Fibroblast of upper back skin (primary cell): ENCODE results near the gene VMP1.
A peak's percentile ranks its signal among the peaks of the same experiment; 100 is the strongest.
"Not testable (repeated sequence)": the region's sequence is repeated elsewhere in the genome, so short reads cannot be mapped to it uniquely, and the experiment has no call there.

Source experiments
- DNase-seq: peaks from one replicate; pipeline ENCODE4 v3.0.0-alpha.2; 2013

VMP1 gene

DNA sequence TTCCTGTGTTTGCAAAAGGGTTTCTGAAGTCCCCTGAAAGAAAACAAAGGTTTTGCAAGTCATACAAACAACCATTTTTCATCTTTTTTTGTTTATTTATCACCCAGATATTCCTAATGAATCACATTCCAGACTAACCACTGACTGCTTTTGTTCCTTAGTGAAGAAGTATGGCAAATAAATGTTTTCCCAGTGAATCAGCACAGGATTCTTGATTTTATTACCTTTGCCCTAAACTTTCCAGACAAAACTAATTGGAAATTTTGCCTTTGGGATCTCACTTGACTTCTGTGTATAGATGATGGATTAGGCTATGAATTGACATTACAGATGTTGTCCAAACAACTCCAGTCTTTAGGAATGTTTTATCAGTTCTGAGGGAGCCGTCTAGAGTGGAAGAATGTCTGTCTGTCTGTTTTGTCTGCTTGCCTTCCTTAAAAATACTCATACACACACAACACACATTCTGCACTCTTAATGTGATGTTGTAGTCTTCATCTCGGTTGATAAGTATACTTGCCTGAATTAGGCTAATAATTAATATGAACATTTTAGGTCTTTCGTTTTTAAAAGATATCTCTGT is 48.9 kb downstream of the VMP1 start:
- DNase-seq: peak; percentile 98

DNA sequence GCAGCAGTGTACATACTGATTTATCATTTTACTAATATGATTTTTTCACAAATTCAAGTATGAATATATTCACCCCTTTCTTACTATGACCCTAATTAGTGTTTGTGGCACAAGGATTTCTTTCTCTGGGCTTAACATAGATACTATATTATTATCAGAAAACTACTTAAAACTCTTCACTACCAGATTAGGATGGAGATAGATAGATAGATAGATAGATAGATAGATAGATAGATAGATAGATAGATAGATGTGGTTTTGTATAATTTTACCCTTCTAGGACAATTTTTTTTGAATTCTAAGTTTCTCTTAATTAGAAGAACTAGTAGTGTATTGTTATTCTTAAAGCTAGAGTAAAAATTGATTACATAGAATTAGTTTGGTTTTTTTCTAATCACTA is 49.6 kb downstream of the VMP1 start:
- DNase-seq: no peak

DNA sequence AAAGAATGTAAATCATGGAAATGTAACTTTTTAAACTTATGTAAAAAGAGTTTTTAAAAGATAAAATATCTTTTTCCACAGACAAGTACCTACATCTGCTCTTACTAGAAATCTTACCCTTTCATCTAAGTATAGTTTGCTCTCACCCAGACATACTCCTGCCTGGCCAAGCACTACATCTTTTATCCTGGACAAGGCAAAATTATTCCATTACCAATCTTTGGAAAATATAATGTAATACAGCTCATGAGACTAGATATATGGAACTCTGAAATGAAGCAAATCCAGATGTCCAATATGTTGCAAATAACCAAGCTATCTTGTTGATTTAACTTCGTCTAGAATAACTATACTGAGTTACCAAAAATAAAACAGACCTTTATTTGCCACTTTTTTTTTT is 50.0 kb downstream of the VMP1 start:
- peak; percentile 62 for DNase-seq

DNA sequence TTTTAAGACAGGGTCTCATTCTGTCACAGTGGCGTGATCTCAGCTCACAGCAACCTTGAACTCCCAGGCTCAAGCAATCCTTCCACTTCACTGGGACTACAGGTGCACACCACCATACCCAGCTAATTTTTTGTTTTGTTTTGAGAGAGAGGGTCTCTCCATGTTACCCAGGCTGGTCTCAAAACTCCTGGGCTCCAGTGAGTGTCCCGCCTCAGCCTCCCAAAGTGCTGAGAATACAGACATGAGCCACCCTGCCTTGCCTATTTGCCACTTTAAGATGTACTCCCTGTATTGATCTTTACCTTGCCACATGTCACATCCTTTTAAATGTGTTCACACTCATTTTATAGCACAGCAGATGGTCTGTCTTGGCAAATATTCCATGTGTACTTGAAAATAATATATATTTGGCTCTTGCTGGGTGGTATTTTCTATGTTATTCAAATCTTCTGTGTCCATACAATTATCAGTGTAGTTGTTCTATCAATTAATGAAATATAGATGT is 50.5 kb downstream of the VMP1 start:
- DNase-seq: no peak

DNA sequence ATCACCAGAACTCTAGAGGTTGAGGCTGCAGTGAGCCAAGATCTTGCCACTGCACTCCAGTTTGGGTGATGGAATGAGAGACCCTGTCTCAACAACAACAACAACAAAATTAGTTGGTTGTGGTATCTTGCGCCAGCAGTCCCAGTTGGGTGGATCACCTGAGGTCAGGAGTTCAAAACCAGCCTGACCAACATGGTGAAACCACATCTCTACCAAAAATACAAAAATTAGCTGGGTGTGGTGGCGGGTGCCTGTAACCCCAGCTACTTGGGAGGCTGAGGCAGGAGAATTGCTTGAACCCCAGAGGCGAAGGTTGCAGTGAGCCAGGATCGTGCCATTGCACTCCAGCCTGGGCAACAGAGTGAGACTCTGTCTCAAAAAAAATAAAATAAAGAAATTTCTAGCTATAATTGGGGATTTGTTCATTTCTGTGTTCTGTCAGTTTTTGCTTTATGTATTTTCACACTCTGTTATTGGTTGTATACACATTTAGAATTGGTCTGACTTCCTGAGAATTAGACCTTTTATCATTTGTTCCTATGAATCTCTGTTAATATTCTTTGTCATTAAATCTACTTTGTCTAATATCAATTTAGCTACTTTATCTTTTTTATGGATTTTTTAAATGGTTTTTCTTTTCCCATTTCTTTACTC is 51.7 kb downstream of the VMP1 start:
- not testable (repeated sequence) for DNase-seq

DNA sequence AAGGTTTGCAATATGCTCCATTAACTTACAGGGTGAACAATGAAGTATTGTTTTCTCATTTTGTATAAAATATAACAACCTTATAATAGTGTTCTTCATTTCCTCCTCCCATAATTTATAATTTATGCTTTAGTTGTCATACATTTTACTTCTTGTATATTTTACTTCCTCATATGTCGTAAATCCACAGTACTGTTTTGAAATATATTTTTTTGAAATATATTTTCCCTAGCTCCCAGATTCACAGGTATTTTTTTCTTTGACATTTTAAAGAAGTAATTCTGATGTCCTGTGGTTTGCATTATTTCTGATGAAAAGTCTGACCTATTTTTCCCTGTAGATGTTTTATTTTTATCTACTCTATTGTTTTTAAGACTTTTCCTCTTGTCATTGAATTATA is 52.7 kb downstream of the VMP1 start:
- no peak for DNase-seq

DNA sequence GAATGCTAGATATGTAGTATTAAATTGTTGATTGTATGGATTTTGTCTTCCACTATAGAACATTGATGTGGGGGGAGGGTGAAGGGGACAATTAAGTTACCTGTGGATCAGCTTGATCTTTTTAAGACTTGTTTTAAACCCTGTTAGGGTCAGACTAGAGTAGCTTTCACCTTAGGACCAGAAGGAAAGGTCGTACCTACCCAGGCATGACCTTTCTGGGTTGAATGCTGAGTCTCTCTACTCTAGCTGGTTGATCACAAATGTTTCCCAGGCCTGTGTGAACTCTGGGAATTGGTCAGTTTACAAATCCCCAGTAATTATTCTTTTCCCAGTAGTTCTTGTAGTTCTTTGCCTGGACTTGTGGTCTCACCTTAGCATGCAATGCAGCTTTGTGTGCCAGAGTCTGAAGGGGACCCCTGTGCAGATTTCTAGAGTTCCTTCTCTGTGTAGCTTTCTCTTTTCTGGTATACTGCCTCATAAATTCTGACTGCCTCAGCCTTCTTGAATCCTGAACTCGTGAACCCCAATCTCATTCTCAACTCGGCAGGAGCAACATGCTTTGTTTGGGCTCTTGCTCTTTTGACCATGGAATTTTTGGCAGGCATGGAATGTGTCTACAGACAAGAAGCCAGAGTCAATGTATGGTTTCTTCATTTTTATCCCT is 54.1 kb downstream of the VMP1 start:
- DNase-seq: peak; percentile 99

DNA sequence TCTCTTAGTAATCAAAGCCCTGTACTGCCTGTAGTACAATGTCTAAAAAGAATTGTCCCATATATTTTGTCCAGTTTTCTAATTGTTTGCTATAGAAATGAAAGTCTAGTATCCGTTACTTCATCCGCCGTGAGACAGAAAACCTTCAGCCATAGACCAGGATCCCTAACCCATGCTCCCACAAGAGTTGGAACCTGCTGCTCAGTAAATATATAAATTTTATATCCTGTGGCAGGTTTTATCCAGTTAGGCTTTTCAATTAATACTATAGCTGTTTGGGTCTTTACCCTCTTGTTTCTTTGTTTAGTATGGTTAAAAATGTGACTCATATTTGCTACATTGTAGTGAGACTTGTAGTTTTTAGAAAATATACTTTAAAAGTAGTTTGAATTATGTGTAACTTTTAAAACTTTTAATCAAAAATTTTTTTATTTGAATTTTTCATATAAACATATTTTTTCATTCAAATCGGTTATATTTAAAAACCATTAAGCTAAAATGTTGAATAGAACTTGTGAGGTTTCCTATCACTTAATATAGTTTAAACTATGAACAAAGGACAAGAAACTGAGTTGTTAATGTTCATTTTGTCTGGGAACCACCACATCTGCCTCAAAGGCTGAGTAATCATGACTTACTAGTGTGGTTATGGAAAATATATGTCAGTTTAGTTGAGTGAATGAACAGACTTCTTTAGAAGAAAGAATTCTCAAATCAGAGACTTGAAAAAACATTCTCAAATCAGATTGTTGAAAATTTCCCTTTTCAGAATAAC is 54.8 kb downstream of the VMP1 start:
- peak; percentile 90 for DNase-seq

DNA sequence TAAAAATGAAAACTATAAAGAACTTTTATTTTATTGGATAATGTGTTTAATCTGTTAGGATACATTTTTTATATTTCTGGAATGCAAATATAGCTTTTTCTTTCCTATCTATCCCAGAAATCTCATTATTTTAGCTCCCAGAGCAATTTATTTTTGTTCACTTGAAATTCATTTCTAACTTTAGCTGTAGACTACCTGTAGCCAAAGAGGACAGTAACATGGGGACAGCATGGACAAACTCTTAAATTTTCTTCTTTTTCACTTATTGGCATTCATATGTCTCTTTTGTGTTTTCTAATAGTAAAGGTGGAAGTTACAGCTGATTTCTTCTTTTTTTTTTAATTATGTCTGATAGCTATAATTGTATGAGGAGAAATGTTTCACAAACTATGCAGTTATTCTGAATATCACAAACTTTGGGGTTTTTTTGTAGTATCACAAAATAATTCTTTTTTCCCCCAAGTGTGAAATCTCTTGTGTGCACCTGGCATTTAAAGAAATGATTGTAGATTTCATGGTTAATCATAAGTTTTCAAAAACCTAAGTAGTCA is 55.4 kb downstream of the VMP1 start:
- no peak for DNase-seq

DNA sequence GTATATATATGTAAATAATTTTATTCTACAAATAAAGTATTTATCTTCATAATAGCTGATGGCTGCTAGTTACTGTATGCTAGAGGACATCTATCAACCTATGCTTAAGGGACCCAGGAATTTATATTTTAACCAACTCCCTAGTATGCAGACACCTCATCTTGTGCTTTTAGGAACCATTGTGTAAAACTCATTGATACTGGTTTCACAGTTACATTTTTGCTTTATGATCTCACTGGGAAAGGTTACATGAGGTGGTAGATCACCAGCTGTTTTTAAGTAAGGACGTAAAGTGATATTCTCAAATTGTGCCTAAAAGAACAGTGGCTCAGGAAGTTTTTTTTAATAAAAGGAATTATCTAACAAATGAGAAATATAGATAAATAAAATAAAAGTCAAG is 56.4 kb downstream of the VMP1 start:
- peak; percentile 93 for DNase-seq

DNA sequence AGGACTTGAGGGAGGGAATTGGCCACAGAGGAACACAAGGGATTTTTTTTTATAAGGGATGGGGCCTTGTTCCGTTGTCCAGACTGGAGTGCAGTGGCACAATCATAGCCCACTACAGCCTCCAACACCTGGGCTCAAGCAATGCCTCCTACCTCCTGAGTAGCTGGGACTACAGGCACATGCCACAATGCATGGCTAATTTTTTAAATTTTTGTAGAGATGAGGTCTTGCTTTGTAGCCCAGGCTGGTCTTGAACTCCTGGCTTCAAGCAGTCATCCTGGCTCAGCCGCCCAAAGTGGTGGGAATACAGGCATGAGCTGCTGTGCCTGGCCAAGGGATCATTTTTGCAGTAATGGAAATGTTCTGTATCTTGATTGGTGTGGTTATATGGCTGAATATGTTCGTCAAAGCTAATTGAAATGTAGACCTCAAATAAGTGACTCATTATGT is 56.9 kb downstream of the VMP1 start:
- DNase-seq: peak; percentile 85

DNA sequence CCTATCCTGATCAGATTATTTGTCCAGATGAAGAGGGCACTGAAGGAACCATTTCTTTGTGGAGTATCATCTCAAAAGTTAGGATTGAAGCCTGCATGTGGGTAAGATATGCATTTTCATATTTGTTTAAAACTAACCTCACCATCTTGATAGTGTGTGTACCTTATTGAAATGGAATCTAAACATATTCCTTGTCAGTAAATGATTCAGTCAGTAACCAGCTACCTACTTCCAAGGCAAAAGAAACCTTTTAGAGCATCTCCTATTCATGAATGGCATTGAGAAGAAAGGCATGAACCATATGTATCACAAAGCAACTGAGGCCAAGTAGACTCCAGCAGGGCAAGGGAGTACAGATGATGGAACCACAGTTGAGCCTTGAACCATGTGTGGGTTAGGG is 57.6 kb downstream of the VMP1 start:
- DNase-seq: no peak

DNA sequence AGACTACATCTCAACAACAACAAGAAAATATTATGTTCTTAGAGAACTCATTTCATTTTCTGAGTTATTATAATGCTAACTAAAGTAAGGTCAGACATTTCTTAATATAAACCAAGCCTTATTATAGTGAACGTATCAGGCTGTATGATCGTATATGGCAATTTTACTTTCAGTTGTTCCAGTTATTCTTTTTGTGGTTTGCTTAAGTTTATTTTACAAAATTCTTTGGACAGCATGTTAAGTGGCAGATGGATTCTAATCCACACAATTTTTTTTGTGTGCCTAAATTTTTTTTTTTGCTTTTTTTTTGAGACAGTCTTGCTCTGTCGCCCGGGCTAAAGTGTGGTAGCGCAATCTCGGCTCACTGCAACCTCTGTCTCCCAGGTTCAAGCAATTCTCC is 59.0 kb downstream of the VMP1 start:
- DNase-seq: no peak

DNA sequence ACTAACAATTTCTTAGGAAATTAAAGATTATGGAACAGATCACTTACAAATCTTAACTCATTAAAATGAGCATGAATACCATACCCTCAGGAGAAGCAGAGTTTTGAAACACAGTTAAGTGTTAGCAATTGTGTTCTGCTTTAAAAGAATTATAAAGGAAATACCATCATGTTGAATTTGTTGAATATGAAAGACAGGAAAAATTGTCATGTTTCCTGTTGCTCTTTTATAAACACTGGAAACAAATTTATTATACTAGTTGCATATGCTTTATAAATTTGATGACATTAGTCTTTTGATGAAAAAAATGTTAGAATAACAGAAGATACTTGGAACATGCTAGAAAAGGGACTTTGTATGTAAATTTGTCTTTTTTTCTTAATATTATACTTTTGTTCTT is 59.7 kb downstream of the VMP1 start:
- no peak for DNase-seq

DNA sequence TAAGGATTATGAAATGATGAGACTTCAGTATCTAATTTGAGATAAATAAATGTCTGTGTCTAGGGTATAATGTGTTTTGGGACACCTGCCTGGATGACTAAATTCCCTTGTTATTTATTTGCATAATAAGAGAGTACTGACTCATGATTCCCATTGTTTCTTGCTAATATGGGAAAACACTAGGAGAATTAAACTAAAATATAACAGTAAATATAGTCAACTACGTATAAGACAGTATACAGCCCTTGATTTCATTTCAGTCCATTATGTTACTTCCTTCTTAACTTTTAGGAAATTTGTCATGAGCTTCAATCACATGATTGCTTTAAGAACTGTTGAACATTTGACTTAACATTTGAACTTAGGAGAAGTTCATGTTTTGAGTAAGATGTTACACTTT is 62.4 kb downstream of the VMP1 start:
- DNase-seq: no peak

DNA sequence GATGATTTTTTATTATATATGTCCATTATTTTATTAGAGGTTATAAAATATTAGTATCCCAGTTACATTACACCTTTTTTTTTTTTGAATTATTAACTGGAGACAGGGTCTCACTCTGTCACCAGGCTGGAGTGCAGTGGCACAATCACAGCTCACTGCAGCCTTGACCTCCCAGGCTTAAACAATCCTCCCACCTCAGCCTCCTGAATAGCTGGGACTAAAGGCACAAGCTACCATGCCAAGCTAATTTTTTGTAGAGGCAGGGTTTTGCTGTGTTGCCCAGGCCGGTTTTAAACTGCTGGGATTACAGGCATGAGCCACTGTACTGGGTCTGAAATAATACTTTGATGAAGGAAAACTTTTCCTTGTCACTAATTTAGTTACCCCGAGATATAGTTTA is 63.6 kb downstream of the VMP1 start:
- DNase-seq: no peak

DNA sequence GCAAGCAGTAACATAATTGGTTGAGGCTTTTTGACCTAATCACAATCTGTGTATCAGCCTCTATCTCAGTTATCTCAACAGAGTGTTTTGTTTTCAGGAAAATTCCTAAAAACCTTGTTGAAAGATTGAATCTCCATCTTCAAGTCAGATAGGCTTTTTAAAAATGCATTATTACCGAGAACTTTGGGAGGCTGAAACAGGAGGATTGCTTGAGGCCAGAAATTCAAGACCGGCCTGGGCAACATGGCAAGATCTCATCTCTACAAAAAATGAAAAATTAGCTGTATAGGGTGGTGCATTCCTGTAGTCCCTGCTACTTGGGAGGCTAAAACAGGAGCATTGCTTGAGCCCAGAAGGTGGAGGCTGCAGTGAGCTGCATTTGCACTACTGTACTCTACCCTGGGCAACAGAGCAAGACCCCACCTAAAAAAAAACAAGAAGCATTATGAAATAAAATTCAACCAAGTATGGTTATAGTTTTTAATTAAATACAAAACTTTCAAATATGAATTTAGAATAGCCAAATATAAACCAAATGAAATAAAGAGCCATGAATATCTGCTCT is 68.4 kb downstream of the VMP1 start:
- DNase-seq: no peak

DNA sequence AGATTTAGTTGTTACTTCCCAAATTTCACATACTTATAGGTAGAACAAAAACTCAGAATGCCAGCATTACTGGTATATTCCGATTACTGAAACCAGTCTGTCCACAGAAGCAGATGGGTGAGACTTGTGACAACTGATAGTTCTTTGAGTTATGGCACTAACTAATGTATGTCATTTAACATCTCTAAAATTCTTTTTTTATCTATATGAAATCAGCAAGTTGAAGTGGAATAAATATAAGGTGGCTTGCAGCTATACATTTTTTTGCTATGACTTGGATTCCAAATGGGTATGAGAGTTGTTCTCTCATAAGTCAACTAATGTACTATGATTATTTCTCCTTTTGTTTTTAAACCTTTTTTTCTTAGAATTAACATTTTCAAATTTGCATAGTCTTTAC is 69.1 kb downstream of the VMP1 start:
- no peak for DNase-seq

DNA sequence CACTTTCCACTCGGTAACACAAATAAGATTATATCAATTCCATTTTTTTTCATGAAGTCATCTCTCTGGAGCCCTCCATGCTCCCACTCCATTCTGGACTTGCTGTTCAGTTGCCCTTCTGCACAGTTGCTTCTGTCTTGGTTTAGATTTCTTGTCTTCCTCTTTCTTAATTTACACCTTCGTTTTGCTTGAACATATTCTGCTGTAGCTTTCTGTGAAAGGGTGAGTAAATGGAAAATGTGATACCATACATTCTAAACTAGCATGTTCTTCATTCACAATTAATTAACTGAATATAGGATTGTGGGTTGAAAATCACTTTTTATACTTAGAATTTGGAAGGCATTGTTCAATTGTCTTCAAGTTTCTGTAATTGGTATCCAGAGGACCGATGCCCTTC is 69.6 kb downstream of the VMP1 start:
- DNase-seq: no peak

DNA sequence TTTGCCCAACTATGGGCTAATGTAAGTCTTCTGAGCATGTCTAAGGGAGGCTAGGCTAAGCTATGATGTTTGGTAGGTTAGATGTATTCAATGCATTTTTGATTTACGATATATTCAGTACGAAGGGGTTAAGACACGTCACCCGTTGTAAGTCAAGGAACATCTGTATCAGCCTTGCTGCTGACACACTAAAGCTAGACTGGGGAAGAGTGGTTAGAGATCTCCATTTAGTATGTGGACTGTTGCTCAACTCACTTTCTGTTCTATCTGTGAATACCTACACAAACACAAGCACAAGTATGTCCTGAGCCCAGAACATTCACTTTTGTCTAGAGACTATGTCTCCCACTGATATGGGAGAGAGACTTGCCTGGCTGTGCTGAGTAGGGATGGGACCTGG is 71.5 kb downstream of the VMP1 start:
- no peak for DNase-seq

DNA sequence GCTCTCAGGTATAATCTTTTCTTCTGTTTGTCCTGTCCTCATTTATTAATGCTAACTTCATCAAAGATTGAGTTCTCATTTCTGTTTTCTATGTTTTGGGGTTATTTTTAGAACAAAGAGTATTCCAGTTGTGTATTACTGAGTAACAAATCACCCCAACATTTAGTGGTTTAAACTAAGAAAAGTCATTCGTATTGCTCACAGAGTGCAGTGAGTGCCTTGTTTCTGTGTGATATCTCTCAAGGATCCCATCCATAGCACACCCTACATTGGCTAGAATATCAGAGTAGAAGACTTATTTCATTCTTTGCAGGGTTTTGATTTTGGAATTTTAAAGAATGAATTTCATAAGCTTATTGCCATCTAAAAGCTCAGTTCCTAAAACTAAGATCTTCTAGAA is 72.1 kb downstream of the VMP1 start:
- no peak for DNase-seq

DNA sequence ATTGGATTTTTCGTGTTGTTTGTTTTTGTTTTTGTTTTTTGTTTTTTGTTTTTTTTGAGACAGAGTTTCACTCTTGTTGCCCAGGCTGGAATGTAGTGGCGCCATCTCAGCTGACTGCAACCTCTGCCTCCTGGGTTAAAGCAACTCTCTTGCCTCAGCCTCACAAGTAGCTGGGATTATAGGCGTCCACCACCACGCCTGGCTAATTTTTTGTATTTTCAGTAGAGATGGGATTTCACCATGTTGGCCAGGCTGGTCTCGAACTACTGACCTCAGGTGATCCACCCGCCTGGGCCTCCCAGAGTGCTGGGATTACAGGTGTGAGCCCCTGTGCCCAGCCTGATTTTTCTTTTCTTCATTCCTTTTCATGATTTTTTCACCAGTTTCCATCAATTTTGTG is 73.1 kb downstream of the VMP1 start:
- DNase-seq: not testable (repeated sequence)
